H9 (cell line): Measurements from ENCODE around the gene SGO2. TPM values are rescaled to one million over a fixed set of nuclear protein-coding genes. Genes with fewer than 3 reads are reported as not detected.

Experiments
- DNase-seq: peaks from one replicate; pipeline ENCODE4 v3.0.0-alpha.2; 2017
- H2AFZ ChIP-seq: one replicate; pipeline ENCODE4 v1.6.1; 2013; ENCODE audit warnings: mild to moderate bottlenecking, low read length, control low read depth, moderate library complexity
- H2AK5ac ChIP-seq: 2 replicates; pipeline ENCODE4 v1.6.1; 2013; ENCODE audit warnings: low read length, control low read depth, mixed read lengths; ENCODE audit not compliant: insufficient read length
- H2BK120ac ChIP-seq: one replicate; pipeline ENCODE4 v1.6.1; 2013; ENCODE audit warnings: low read depth, mild to moderate bottlenecking, low read length, control low read depth, inconsistent platforms; ENCODE audit not compliant: poor library complexity, severe bottlenecking
- H2BK12ac ChIP-seq: 2 replicates; pipeline ENCODE4 v1.6.1; 2013; ENCODE audit warnings: low read length, control low read depth, mixed read lengths, low read depth; ENCODE audit not compliant: insufficient read length
- H2BK15ac ChIP-seq: 2 replicates; pipeline ENCODE4 v1.6.1; 2013; ENCODE audit warnings: low read depth, low read length, control low read depth
- H2BK20ac ChIP-seq: one replicate; pipeline ENCODE4 v1.6.1; 2013; ENCODE audit warnings: low read depth, mild to moderate bottlenecking, low read length, control low read depth, inconsistent platforms; ENCODE audit not compliant: poor library complexity, severe bottlenecking
- H2BK5ac ChIP-seq: 2 replicates; pipeline ENCODE4 v1.6.1; 2013; ENCODE audit warnings: low read length, control low read depth, mixed read lengths; ENCODE audit not compliant: insufficient read length
- H3K14ac ChIP-seq: 2 replicates; pipeline ENCODE4 v1.6.1; 2013; ENCODE audit warnings: low read length, control low read depth; ENCODE audit not compliant: insufficient read depth
- H3K18ac ChIP-seq: 2 replicates; pipeline ENCODE4 v1.6.1; 2013; ENCODE audit warnings: low read depth, mild to moderate bottlenecking, mixed read lengths, low read length, control low read depth; ENCODE audit not compliant: insufficient read length
- H3K23ac ChIP-seq: 2 replicates; pipeline ENCODE4 v1.6.1; 2013; ENCODE audit warnings: low read length, control low read depth, mixed read lengths, low read depth; ENCODE audit not compliant: insufficient read length
- H3K23me2 ChIP-seq: 2 replicates; pipeline ENCODE4 v1.6.1; 2013; ENCODE audit warnings: low read depth, mild to moderate bottlenecking, mixed read lengths, low read length, control low read depth; ENCODE audit not compliant: insufficient read length, poor library complexity, severe bottlenecking
- H3K27ac ChIP-seq: 2 replicates; pipeline ENCODE4 v1.5.1; 2013; ENCODE audit warnings: low read length, control low read depth, mixed read lengths, low read depth; ENCODE audit not compliant: insufficient read length
- H3K27me3 ChIP-seq: 2 replicates; pipeline ENCODE4 v1.6.1; 2013; ENCODE audit warnings: low read length, control low read depth, inconsistent platforms; ENCODE audit not compliant: insufficient read depth
- H3K4ac ChIP-seq: 2 replicates; pipeline ENCODE4 v1.6.1; 2013; ENCODE audit warnings: low read depth, mild to moderate bottlenecking, control low read depth, inconsistent platforms, low read length, moderate library complexity
- H3K4me1 ChIP-seq: 2 replicates; pipeline ENCODE4 v1.6.1; 2013; ENCODE audit warnings: low read length, control low read depth, inconsistent platforms; ENCODE audit not compliant: insufficient read depth
- H3K4me2 ChIP-seq: 2 replicates; pipeline ENCODE4 v1.6.1; 2013; ENCODE audit warnings: low read length, control low read depth, mixed read lengths; ENCODE audit not compliant: insufficient read length, insufficient read depth
- H3K56ac ChIP-seq: 2 replicates; pipeline ENCODE4 v1.6.1; 2013; ENCODE audit warnings: low read depth, mild to moderate bottlenecking, mixed read lengths, low read length, control low read depth; ENCODE audit not compliant: insufficient read length
- H3K79me1 ChIP-seq: 2 replicates; pipeline ENCODE4 v1.6.1; 2013; ENCODE audit warnings: low read depth, mild to moderate bottlenecking, moderate library complexity, low read length, control low read depth, inconsistent platforms; ENCODE audit not compliant: insufficient read depth, poor library complexity, severe bottlenecking
- H3K79me2 ChIP-seq: 2 replicates; pipeline ENCODE4 v1.6.1; 2013; ENCODE audit warnings: low read length, control low read depth, inconsistent platforms; ENCODE audit not compliant: insufficient read depth
- H3K9ac ChIP-seq: 2 replicates; pipeline ENCODE4 v1.6.1; 2013; ENCODE audit warnings: low read length, control low read depth, mixed read lengths; ENCODE audit not compliant: insufficient read length; ENCODE audit errors: extremely low read depth
- H3K9me3 ChIP-seq: one replicate; pipeline ENCODE4 v1.6.1; 2013; ENCODE audit warnings: low read depth, low read length, inconsistent platforms; ENCODE audit not compliant: control insufficient read depth
- H3T11ph ChIP-seq: one replicate; pipeline ENCODE4 v1.6.1; 2013; ENCODE audit warnings: mild to moderate bottlenecking, low read length, control low read depth, inconsistent platforms
- H4K20me1 ChIP-seq: one replicate; pipeline ENCODE4 v1.6.1; 2013; ENCODE audit not compliant: control insufficient read depth, insufficient read length, insufficient read depth
- H4K5ac ChIP-seq: 2 replicates; pipeline ENCODE4 v1.6.1; 2013; ENCODE audit warnings: low read depth, mild to moderate bottlenecking, mixed read lengths, low read length, control low read depth; ENCODE audit not compliant: insufficient read length
- H4K8ac ChIP-seq: replicated peaks from 2 replicates; pipeline ENCODE4 v1.6.1; 2013; ENCODE audit warnings: low read length, control low read depth, mixed read lengths, low read depth; ENCODE audit not compliant: insufficient read length
- H4K91ac ChIP-seq: 2 replicates; pipeline ENCODE4 v1.6.1; 2013; ENCODE audit warnings: low read depth, mild to moderate bottlenecking, moderate library complexity, mixed read lengths, low read length, control low read depth; ENCODE audit not compliant: insufficient read length
- H3K27ac Mint-ChIP-seq, 3 experiments: 2 replicates in 2 of 3; 3 replicates in 1 of 3; pipeline ENCODE4 v1.8.0; 2020 to 2021; ENCODE audit warnings: mixed read lengths in 3 of 3, mild to moderate bottlenecking in 1 of 3, moderate library complexity in 1 of 3
- H3K27me3 Mint-ChIP-seq: 2 replicates; pipeline ENCODE4 v1.8.0; 2021; ENCODE audit warnings: low read depth, mild to moderate bottlenecking, moderate library complexity, mixed read lengths
- H3K36me3 Mint-ChIP-seq, 3 experiments: 2 replicates in 2 of 3; 3 replicates in 1 of 3; pipeline ENCODE4 v1.8.0; 2020 to 2021; ENCODE audit warnings: low read depth in 3 of 3, mixed read lengths in 3 of 3; ENCODE audit not compliant: insufficient read depth in 1 of 3
- H3K4me1 Mint-ChIP-seq, 2 experiments: 2 replicates each; pipeline ENCODE4 v1.8.0; 2020; ENCODE audit warnings: mixed read lengths in 2 of 2
- H3K4me3 Mint-ChIP-seq, 2 experiments: 2 replicates in 1 of 2; 3 replicates in 1 of 2; pipeline ENCODE4 v1.8.0; 2020 to 2021; ENCODE audit warnings: mild to moderate bottlenecking in 2 of 2, mixed read lengths in 2 of 2, moderate library complexity in 1 of 2
- H3K9me3 Mint-ChIP-seq, 2 experiments: 2 replicates in 1 of 2; 3 replicates in 1 of 2; pipeline ENCODE4 v1.8.0; 2020; ENCODE audit warnings: mild to moderate bottlenecking in 2 of 2, mixed read lengths in 2 of 2, moderate library complexity in 1 of 2
- CTCF ChIP-seq: fragments of 200-600 bp; sonication (generic); conservative IDR thresholded peaks from 3 replicates; pipeline ENCODE4 v1.8.0; 2021; ENCODE audit warnings: antibody characterized with exemption, mild to moderate bottlenecking
- WGBS: extraction: QIAGEN DNeasy Blood & Tissue Kit; methylation state at CpG from one replicate; pipeline ENCODE4 v1.1.7; 2013; ENCODE audit warnings: missing lambda C conversion rate, low lambda C conversion rate, mixed read lengths; ENCODE audit not compliant: insufficient read length; ENCODE audit errors: extremely low coverage; 5-methylcytosine and 5-hydroxymethylcytosine counted together
- total RNA-seq: library from RNA; stranded (reverse); gene quantifications from 2 replicates; pipeline ENCODE4 v1.2.1, GENCODE V29; 2021

Gene SGO2
- total RNA-seq, 1 experiment from 2014 or later: 25.6 TPM

GRCh38 chr2:200619279-200619678, 93.3 kb downstream of the SGO2 start:
- Histone ChIP-seq H3K14ac (no peak overlapping the region), H2BK15ac (no peak overlapping the region), H2BK12ac (no peak overlapping the region), H4K91ac (no peak overlapping the region), H3K56ac (no peak overlapping the region), H2AFZ (no peak overlapping the region), H3K9me3 (no peaks in the 10 kb centered on the region), H3K18ac (no peak overlapping the region), H3K79me2 (no peaks in the 10 kb centered on the region), H4K20me1 (no peaks in the 10 kb centered on the region), H3K4me2 (no peak overlapping the region), H3K23ac (no peak overlapping the region), H3K79me1 (no peaks in the 10 kb centered on the region), H2BK120ac (no peak overlapping the region), H3K27ac (no peak overlapping the region), H3K27me3 (no peaks in the 10 kb centered on the region), H3K9ac (no peak overlapping the region), H3K23me2 (no peaks in the 10 kb centered on the region), H2BK5ac (no peak overlapping the region), H2BK20ac (no peak overlapping the region), H3T11ph (no peak overlapping the region), H4K8ac (no peak overlapping the region), H3K4ac (no peak overlapping the region), H4K5ac (no peak overlapping the region), H2AK5ac (no peak overlapping the region), H3K4me1 (no peaks in the 10 kb centered on the region)
- H3K9me3 Mint-ChIP-seq: no peaks in the 10 kb centered on the region
- DNase-seq: no peak
- H3K27me3 Mint-ChIP-seq: no peaks in the 10 kb centered on the region
- no peaks in the 10 kb centered on the region for H3K4me1 Mint-ChIP-seq
- no peaks in the 10 kb centered on the region for H3K36me3 Mint-ChIP-seq
- no peak for TF ChIP-seq CTCF
- WGBS: no CpG with 5 or more reads among the region's 2 CpGs
- H3K4me3 Mint-ChIP-seq: no peak overlapping the region
- no peak overlapping the region for H3K27ac Mint-ChIP-seq
